GM18951 (cell line): Measurements from ENCODE around the gene AKAP17A.
"Not testable (repeated sequence)": the region's sequence is repeated elsewhere in the genome, so short reads cannot be mapped to it uniquely, and the experiment has no call there.

ENCODE experiments used
- POLR2A ChIP-seq: IDR thresholded peaks from 4 replicates; pipeline ENCODE4 v1.6.1; 2011; ENCODE audit warnings: mild to moderate bottlenecking; ENCODE audit not compliant: insufficient read length, insufficient read depth; ENCODE audit errors: extremely low read depth
- in situ Hi-C: fragments of 300-500 bp; cut with MboI; formaldehyde crosslinking; loops from one replicate; pipeline ENCODE4 v1.12.0; 2022; ENCODE audit warnings: low sequenced_read_pairs, mixed read lengths, inconsistent platforms; ENCODE audit not compliant: unreplicated experiment

The AKAP17A gene

GRCh38 chrX:1609311-1609710 is 17.9 kb downstream of the AKAP17A start:
- in situ Hi-C loops, result no loop called here
- TF ChIP-seq POLR2A, result no peak

DNA sequence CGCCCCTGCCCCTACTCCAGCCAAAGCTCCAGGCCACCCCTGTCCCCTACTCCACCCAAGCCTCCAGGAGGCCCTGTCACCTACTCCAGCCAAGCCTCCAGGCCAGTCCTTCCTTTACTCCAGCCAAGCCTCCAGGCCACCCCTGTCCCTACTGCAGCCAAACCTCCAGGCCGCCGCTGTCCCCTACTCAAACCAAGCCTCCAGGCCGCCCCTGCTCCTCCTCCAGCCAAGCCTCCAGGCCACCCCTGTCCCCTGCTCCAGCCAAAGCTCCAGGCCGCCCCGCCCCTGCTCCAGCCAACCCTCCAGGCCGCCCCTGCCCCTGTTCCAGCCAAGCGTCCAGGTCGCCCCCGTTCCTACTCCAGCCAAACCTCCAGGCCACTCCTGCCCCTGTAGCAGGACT is 18.4 kb downstream of the AKAP17A start:
- in situ Hi-C loops, result no loop called here
- no peak for TF ChIP-seq POLR2A

DNA sequence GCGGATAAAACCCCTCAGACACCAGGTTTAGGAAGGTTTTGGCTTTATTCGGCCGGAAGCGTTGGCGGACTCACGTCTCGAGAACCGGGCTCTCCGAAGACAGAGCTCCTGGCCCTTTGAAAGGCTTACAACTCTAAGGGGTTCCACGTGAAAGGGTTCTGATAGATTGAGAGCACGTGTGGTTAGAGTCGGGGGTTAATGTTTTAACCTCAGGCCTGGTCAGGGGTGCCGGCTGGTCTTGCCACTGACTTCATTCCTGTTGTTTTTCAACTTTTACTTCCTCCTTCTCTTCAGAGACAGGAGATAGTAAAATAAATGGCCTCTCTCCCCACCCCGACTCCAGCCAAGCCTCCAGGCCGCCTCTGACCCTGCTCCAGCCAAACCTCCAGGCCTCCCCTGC is 18.8 kb downstream of the AKAP17A start:
- no peak for TF ChIP-seq POLR2A
- in situ Hi-C loops, result no loop called here

- in situ Hi-C loops, result no loop called here
- no peak for TF ChIP-seq POLR2A
Observed at GRCh38 chrX:1610736-1611135, 19.3 kb downstream of the AKAP17A start.

DNA sequence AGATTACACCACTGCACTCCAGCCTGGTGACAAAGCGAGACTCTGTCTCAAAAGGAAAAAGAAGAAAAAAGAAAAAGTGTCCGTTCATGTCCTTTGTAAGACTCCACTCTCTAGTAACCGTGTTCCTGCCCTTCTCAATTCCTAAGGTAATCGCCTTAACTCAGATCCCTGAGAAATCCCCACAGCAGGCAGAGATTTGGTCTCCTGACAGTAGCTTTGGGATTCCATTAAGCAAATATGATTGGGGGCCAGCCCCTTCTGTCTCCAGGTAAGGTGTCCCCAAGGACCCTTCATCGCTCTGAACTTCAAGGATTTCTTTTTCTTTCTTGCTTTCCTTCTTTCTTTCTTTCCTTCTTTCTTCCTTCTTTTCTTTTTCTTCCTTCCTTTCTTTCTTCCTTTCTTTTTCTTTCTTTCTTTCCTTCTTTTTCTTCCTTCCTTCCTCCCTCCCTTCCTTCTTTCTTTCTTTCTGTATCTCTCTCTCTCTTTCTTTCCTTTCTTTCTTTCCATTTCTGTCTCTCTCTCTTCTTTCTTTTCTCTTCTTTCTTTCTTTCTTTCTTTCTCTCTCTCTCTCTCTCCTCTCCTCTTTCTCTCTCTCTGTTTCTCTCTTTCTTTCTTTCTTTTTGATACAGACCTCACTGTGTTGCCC is 21.4 kb downstream of the AKAP17A start:
- in situ Hi-C loops, result no loop called here

DNA sequence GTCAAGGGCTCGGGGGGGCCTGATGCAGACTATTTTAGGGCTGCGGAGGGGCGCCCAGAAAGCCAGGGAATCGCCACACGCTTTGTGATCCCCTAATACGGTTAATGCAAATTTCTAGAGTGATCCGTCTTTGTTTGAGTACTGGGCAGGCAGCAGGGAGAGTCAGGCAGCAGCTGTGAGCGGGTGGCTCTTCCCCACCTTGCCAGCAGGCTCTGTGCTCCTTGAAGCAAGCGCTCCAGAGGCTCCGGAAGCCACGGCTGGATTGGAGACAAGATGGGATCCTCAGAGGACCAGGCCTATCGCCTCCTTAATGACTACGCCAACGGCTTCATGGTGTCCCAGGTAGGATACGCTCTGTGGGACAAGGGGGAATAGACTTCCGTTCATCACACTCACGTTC is 23.5 kb downstream of the AKAP17A start, which contains the start of gene ASMT:
TSS of gene ASMT (plus strand) at position 133 of the 400 bp plus-strand sequence. CDS start at position 274, 141 bp downstream.
- in situ Hi-C loops, result no loop called here
- no peak for TF ChIP-seq POLR2A

More for the DNA sequence above, 21.4 kb downstream of the AKAP17A start:
- TF ChIP-seq POLR2A, result no peak

DNA sequence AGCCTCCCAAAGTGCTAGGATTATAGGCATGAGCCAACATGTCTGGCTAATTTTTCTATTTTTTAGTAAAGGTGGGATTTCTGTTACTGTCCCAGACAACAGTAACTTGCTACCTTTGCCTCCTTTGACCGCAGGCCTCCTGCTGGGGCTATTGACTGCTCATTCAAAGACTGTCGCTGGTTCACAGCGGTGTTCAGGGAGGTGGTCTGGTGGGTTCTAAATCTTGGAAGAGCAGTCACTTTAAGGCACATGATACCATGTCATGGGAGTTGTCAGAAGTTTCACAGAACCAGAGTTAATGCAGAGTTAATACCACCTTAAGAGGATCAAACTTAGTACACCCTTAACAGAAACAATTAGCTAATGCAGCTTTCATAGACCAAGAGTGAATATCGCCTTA is 27.3 kb downstream of the AKAP17A start:
- TF ChIP-seq POLR2A, result no peak
- in situ Hi-C loops, result no loop called here

DNA sequence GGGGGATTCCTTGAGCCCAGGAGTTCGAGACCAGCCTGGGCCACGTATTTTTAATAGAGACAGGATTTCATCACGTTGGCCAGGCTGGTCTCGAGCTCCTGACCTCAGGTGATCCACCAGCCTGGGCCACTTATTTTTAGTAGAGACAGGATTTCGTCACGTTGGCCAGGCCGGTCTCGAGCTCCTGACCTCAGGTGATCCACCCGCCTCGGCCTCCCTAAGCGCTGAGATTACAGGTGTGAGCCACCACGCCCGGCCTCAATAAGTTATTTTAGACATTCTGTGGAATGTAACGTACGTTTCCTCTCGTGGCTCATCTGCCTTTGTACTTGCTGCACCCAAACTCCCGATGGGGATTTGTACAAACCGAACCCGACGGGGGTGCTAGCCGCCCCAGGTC is 32.3 kb downstream of the AKAP17A start:
- in situ Hi-C loops, result no loop called here

GRCh38 chrX:1624158-1624860 is 32.9 kb downstream of the AKAP17A start:
- in situ Hi-C loops, result not testable (repeated sequence)

More for the DNA sequence above, 32.3 kb downstream of the AKAP17A start:
- no peak for TF ChIP-seq POLR2A

GRCh38 chrX:1624861-1625215 is 33.4 kb downstream of the AKAP17A start:
- in situ Hi-C loops, result not testable (repeated sequence)

DNA sequence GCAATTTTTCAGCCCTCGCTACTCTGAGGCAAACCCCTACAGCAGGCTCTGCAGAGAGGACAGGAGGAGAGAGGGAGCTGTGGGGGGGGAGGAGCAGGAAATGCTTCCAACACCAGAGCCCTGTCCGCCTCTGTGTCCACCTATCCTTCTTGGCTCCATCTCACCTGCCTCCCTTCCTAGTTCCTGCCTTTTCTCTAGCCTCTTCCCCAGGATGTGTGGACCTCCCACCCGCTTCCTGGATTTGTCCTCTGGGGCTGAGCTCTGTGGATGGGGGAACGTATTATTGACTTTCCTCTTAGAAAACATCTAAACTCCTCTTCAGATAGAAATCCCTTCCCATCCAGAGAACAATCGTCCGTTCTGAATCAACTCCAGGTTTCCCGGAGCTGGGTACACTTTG is 37.8 kb downstream of the AKAP17A start:
- TF ChIP-seq POLR2A, result no peak
- in situ Hi-C loops, result no loop called here

GRCh38 chrX:1646009-1646408 is 54.6 kb downstream of the AKAP17A start:
- in situ Hi-C loops, result no loop called here
- no peak for TF ChIP-seq POLR2A

DNA sequence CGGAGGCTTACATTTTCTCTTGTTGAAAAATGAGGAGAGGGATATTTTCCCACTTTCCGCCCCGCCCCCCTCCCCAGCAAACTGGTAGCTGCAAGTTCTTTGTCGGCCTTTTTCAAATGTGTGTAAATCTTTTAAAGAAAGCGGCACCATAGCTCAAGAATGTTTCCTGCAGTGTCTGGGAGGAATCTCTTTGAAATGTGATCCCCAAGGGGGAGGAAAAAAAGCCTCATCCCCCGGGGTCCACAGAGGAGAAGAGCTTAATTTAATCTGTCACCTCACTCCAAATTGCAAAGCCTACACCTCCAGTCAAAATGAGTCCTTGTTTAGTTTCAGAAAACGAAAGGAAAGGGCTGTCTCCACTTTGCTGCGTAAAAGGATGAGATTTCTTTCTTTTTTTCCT is 58.2 kb downstream of the AKAP17A start:
- TF ChIP-seq POLR2A, result no peak
- in situ Hi-C loops, result loop anchor here (5.0 to 25.0 kb wide), 3 partner anchors 538 to 1163 kb away; no protein-coding TSS in a partner anchor
